NCI-H2227 (cell line): Measurements from ENCODE around the gene ASPG.

Experiments
- DNase-seq: peaks from one replicate; lab custom pipeline; 2025; ENCODE audit not compliant: unreplicated experiment; lab: John Stamatoyannopoulos, UW

The ASPG gene

DNA sequence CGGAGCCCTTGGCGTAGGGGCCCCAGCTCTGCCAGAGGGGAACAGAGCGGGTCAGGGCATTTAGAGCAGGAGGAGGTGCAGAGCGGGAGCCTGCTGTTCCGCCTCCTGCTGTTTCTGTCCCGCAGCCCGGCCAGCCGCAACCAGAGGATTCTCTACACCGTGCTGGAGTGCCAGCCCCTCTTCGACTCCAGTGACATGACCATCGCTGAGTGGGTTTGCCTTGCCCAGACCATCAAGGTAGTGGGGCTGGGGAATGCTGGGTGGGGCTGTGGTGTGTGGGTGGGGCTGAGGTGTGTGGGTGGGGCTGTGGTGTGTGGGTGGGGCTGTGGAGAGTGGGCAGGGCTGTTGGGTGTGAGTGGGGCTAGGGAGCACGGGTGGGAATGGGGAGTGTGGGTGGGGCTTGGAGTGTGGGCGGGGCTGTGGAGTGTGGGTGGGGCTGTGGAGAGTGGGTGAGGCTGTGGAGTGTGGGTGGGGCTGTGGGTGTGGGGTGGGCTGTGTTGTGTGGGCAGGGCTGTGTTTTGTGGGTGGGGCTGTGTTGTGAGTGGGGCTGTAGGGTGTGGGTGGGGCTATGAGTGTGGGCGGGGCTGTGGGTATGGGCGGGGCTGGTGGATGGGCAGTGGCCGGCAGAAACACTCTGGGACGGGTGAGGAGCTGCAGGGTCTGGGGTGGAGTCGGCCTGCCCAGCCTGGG lies 8.0 kb downstream of the ASPG start:
- DNase-seq: no peak

DNA sequence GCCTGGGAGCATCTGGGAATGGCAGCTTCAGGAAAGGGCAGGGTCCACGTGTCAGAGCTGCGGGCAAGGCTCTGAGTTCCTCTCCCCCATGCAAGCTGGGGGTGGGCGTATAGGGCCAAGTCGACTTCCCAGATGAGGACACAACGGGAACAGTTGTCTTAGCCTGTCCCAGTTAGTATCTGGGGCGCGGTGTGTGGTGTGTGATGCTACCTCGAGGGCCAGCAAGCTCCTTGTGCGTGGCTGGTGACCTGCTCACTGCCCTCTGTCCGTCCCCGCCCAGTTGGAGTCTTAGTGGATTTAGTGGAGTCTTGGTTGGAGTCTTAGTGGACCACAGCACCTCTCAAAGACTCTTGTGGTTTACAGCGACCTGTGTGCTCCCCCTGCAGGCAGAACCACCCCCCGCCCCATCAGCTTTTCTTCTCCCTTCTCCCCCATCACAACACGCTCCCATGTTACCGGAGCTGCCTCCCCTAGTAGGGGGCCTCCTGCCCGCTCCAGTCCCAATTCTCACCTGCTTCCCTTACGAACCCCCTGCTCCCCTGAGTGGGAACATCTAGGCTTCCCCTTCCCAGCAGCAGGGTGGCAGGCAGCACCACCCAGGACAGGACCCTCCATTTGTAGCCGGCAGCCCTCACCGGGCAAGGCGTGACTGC lies 8.7 kb downstream of the ASPG start:
- no peak for DNase-seq

DNA sequence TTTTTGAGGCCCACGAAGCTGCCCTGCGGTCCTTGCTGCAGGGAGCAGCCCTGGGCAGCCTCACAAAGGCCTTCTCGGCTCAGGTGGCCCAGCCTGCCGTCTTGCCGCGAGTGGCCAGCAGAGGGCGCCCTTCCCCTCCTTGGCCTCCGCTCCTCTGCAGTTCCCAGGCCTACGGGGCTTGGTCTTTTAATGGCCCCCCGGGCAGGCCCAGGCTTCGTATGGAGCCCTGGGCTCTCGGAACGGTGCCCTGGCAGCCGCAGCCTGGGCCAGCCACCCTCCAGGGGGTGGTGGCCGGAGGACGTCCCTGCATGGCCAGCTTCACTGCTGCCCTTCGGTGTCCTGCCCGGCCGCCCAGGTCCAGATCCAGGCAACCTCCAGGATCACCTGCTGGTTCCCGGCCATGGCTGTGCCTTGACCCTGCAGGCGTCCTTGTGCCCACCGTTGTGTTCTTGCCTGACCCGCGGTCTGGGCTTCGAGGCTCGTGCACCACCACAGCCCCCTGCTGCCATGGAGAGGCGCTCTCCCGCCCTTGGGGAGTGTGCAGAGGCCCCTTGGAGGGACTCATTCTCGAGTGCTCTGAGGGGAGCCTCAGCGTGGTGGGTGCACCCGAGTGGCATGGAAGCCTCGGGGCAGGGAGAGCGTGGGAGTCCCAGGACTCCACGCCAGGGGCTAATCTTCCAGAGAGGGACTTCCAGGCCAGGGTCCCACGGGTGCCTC lies 9.4 kb downstream of the ASPG start:
- DNase-seq: peak; percentile 16

DNA sequence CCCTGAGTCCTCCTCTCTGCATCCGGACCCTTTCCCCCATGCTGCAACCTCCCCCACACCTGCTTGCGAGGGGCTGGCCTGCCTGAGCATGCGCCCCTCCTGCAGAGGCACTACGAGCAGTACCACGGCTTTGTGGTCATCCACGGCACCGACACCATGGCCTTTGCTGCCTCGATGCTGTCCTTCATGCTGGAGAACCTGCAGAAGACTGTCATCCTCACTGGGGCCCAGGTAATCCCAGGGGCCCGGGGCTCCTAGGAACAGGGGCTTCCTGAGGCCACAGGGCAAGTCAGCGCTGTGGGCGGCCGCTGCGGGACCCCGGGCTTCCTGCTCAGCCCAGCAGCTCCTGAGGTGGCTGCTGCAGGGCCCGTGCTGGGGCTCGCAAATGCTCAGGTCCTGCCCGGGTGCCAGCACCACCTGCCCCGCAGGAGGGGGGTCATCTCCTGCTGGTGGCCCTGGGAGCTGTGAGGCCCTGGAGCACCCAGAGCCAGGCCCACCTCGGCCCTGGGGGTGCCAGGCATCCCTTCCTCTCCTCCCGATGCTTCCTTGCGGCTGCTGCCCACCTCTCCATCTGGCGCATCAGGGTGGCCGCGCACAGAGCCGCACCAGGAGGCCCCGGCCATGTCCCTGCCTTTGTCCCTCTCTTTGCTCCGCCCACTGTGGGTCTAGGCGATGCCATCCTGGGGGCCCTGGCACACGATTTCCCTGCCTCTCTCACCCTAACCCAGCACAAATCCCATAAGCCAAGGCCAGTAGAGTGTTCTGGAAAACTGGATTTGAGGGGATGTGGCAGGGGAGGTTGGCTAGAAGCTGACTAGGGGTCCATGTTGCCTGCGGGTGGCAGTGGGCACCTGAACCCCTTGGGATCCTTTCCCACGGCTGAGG lies 10.2 kb downstream of the ASPG start:
- no peak for DNase-seq

DNA sequence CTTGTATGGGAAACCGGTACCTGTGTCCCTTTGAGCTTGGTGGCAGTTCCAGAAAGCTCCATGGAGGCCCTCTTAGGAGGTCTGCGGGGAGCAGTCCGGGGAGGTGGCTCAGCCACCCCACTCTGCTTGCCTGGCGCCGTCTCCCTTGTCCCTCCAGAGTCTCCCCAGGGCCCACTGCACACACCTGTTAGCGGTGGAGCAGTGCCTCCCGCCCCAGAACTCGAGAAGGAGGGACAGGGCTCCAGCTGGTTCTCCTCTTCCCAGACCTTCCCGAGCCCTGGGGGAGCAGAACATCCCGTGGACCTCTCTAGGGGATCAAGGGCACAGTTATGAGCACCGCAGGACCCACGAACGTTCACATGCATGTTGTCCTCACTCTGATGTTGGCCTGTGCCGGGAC lies 10.8 kb downstream of the ASPG start:
- no peak for DNase-seq

DNA sequence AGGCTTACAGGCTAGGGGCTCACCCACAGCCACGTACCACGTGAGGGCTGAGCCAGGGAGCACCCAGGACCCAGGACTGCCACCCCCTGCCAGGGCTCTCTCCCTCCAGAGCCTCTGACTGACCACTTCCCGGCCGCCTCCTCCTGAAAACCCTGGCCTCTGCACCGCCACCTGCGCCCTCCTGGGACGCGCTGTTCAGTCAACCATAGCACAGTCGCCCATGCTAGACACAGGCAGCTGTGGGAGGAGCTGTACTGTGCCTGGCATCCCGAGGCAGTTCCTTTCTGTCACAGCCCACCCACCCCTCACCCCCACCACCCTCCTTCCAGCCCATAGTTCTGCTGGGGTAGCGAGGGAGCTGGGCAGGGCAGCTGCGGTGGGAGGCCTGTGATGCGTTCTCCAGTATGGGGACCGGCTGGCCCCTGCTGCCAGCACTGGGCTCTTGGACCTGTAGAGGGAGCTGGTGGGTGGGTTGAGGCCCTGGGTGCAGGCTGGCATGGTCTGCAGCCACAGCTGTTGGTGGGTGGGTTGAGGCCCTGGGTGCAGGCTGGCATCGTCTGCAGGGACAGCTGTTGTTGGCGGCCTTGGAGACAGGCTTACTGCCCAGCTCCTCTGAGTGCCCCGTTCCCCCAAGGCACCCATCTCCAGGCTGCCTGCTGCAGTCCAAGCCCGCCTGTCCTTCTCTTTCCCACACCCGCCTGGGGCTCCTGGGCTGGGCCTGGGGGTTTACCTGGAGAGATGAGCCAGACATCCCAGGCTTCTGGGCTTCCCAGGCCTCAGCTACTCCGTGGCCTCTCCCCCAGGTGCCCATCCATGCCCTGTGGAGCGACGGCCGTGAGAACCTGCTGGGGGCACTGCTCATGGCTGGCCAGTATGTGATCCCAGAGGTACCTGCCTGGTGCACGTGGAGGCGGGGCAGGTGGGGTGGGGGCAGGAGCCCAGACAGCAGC lies 11.5 kb downstream of the ASPG start:
- DNase-seq: no peak

DNA sequence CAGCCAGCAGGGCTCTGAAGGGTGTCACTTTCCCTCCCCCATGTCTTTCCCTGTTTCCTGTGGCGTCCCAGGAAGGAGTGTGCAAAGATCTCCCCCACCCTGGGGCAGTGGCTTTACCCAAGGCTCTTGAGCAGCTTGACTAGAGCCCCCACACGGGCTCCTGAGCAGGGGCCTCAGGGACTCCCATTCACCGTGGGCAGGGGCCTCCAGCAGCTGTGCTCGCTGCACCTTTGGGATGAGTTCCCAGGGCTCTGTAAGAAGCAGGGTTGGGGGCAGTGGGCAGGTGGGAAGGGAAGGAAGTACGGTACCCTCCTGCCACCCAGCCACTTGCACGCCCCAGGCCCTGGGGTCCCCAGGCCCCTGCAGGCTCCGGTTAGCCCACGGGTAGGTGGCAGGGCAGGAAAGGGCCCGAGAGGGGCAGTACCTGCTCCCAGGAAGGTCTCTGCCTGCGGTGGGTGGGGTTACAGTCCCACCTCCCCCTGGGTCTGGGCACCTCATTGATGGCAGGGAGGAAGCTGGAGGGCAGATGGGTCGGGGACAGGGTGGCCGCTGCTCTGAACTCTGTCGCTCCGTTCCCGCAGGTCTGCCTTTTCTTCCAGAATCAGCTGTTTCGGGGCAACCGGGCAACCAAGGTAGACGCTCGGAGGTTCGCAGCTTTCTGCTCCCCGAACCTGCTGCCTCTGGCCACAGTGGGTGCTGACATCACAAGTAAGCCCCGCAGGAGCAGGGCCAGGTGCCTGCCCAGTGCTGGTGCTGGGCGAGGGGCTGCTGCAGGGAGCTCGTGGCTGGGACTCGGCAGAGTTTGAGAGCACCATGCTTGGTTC lies 13.0 kb downstream of the ASPG start:
- DNase-seq: no peak

DNA sequence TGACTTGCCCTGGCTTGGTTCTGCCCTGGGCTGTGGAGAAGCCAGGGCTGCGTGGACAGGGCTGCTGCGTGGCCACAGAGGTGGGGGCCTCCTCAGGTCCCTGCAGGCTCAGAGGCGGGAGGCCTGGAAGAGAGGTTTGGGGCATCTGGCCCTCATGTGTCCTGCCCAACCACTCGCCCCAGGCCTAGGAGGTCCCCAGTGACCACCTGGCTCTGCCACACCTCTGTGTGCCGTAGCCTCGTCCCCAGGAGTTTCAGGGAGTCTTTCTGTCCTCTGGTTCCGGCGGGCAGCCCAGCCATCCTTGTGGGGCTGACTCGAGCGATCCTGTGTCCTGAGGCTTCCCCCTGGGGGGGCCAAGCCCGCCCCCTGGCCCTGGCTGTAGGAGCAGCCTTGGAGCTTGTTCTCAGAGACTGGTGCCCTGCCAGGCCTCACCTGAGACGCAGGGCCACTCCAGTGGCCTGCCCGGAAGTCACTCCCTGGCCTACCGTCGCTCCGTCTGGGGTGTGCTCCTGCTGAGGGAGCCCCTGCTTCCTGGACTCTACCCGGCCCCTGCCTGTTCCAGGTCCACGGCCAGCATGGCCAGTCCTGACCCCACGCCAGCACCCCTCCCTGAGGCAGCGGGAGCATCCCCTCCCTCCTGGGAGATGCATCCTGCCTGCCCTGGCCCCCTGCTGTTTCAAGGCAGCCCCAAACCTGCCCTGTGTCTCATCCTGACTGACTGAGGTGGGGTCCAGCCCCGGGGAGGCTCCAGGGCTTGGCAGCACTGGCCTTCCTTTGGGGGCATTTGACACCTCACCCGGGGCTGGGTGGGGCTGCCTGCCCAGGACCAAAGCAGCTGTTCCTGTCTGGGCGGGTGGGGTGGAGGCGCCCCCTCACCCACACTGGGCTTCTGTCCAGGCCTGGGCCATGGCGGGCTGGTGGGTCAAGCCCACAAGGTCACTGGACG lies 13.9 kb downstream of the ASPG start:
- no peak for DNase-seq

DNA sequence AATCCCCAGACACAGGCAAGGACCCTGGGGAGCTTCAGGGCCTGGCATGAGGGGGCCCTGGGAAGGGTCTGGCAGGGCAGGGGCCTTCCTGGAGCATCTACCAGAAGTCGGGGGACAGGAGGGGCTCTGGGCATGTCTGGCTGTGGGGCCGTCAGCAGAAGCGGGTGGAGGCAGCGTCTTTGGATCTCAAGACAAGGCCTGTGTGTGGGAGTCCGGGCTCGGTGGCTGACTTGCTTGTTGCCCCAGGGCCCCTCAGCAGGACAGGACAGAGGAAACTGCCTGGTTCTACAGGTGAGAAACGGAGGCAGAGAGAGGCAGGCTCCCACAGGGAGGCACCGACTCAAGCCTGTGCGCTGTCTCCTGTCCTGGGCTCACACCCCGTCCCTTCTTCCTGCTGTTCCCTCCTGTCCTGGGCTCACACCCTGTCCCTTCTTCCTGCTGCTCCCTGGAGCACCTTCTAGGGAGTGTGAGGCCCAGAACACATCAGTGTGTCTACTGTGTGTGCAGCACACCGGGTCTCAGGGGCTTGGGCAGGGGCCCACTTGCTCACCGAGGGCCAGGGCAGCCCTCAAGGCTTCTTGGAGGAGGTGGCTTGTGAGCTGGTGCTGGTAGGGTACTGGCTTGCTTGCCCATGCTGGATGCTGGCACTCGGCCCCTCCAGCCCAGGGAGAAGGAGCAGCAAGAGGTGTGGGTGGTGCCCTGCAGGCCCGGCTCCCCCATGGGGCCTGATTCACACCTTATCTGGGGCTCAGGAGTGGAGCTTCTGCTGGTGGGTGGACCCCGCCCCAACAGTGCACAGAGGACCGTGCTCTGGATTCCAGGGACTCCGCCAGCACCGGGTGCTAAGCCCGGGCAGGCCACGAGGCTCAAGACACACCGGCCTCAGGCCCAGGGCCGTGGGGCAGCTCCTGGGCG lies 14.9 kb downstream of the ASPG start:
- no peak for DNase-seq

DNA sequence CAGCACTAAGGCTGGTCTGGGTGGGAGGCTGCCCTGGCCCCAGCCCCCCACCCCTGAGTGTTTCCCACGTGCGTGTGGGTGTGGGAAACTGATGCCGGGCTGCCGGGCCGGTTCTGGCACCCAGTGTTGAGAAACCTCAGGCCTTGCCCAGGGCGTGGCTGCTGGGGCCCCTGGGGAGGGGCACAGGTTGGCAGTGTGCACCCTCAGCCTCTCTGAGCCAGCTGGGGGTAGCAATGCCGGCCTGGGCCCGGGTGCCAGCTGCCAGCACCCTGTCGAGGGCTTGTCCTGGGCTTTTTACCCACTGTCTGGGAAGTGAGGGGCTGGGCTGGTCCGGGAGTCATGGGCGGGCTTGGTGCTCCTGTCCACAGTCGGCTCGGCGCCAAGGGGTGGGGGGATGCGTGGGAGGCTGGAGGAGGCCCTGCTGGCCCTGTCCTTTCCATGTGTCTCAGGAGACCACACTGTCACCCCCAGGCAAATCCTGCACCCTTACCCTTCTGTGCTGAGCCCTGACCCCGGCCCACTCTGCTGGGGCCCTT lies 15.7 kb downstream of the ASPG start:
- no peak for DNase-seq

DNA sequence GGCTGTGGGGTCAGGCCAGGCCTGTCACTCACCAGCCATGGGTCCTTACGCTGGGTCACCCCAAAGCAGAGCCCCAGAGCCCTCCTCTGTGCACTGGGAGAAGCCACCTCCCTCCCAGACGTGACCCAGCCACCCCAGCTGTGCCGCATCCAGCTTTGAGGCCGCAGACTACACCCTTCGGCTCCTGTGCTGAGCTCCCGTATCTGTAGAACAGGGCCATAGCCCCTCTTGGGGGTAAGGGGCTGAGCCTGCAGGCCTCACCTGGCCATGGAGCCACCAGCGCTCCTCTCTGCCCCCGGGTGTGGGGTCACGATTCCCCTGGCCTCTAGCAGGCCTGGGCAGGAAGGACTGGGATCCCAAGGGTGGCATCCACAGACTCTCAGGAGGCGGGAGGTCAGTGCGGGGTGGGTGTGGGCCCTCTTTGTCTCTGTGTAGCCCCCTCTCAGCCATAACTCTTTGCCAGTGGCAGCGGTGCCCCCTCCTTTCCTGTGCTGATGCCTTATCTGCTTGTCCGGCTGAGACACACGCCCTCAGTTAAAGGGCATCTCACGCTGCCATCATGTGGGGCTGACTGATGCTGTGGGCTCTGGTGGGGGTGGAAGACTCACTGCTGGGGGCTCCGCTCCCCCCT lies 16.3 kb downstream of the ASPG start:
- DNase-seq: no peak

DNA sequence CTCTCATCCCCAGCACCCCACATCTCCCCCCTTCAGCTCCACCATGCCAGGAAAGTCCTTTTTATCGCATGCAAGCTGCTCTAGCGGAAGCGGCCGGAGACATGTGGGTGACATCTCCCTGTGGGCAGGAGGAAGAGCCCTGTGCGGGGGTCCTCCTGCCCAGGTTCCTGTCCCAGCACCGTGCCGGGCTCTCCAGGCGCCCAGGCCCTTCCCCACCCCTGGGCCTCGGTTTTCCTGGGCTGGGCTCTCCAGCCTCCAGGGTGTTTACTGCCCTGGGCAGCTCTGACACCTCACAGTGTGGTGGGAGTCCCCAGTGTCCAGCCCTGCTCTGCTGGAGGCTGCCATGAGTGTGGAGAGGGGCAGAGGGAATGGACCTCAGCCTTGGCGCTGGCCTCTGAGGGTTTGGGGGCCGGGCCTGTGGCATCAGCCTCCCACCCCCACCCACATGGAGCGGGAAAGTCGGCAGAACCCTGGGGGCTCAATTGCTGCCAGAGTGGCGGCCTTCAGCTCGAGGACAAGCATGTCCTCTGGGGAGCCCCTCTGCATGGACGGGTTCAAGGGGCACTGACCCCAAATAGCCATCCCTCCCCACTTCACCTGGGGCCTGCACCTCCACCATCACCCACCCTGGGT lies 16.9 kb downstream of the ASPG start:
- DNase-seq: no peak

DNA sequence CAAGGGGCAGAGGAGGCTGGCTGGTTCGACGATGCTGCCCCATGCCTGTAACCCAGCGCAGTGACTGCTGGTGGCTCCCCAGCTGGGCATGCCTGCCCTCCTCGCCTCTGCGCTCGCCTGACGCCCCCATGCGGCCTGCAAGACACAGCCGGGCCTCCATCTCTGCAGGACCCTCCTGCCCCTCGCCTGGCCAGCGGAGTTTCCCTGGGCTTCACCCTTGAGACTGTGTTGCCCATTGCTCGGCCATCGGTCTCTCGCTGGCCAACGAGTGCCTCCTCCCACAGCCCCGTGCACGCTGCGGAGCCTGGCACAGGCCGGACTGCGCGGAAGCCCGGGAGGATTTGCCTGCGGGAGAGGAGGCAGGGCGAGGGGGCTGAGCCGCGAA lies 17.6 kb downstream of the ASPG start:
- no peak for DNase-seq

DNA sequence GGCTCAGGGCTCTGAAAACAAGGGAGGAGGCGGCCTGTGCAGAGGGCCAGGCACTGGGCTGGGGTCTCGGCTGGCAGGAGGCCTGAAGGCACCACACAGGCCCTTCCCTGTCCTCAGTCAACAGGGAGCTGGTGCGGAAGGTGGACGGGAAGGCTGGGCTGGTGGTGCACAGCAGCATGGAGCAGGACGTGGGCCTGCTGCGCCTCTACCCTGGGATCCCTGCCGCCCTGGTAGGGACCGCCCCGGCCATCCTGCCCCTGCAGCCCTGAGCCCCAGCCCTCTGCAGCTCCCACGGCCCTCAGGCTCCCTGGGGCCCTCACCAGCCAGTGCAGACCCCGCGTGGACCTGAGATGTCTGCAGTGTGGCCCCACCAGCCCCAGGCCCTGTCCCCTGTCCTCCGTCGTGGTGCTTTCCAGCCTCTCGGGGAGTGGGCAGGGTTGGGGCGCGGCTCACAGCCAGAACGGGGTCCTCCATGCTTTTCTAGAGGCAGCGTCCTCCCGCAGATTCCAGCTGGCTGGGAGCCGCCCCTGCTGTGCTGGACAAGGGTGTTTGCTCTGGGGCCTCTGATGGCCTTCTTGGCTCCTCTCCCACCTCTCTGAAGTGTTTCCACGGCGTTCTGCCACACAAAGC lies 18.1 kb downstream of the ASPG start:
- no peak for DNase-seq

DNA sequence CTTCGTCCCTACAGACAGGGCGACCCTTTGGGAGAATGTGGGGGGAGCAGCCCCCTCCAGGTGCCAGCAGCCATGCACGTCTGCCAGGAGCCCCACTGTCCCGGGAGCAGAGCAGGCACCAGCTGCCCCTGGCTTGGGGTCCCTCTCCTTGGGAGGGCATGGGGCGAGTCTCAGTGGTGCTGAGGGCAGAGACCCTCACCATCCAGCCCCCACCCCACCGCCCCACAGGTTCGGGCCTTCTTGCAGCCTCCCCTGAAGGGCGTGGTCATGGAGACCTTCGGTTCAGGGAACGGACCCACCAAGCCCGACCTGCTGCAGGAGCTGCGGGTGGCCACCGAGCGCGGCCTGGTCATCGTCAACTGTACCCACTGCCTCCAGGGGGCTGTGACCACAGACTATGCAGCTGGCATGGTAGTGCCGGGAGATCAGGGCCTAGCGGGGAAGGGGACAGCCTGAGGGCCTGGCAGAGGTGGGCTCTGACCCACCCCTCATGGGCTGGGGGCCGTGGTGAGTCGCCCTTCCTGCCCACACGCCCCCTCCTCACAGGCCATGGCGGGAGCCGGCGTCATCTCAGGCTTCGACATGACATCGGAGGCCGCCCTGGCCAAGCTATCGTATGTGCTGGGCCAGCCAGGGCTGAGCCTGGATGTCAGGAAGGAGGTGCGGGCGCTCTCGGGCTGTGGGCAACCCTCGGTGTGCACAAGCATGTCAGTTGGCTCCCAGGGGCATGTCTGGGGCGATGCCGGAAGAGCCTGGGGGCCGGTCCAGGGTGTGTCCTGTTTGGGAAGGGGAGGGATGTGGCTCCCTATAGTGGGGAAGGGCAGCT lies 18.8 kb downstream of the ASPG start:
- no peak for DNase-seq
